HepG2 (cell line): ENCODE data around the gene ADGRG1. TPM values are rescaled to one million over a fixed set of nuclear protein-coding genes. Genes with fewer than 3 reads are reported as not detected.

Source experiments
- GABPB1 ChIP-seq: IDR thresholded peaks from 2 replicates; pipeline ENCODE4 v1.6.1; 2016; ENCODE audit warnings: mild to moderate bottlenecking, missing genetic modification reagents, moderate library complexity, missing compliant biosample characterization
- HOXA9 ChIP-seq: sonication (generic); formaldehyde crosslinking; IDR thresholded peaks from 2 replicates; pipeline ENCODE4 v1.8.1; 2022; ENCODE audit warnings: missing genetic modification reagents, mild to moderate bottlenecking, moderate library complexity, borderline replicate concordance
- NR3C1 ChIP-seq: sonication (generic); formaldehyde crosslinking; IDR thresholded peaks from 2 replicates; pipeline ENCODE4 v1.4.0; 2020; ENCODE audit warnings: missing genetic modification reagents
- RELA ChIP-seq: sonication (generic); formaldehyde crosslinking; IDR thresholded peaks from 2 replicates; pipeline ENCODE4 v1.4.0; 2020; ENCODE audit warnings: missing genetic modification reagents
- RXRA ChIP-seq: sonication (generic); formaldehyde crosslinking; IDR thresholded peaks from 2 replicates; pipeline ENCODE4 v1.5.1; 2020; ENCODE audit warnings: missing genetic modification reagents
- SIX4 ChIP-seq: sonication (generic); formaldehyde crosslinking; IDR thresholded peaks from 2 replicates; pipeline ENCODE4 v1.4.0; 2020; ENCODE audit warnings: missing genetic modification reagents
- SMC3 ChIP-seq: IDR thresholded peaks from 2 replicates; pipeline ENCODE4 v1.6.1; 2011; ENCODE audit warnings: low read length, improper control_type of control experiment
- ZNF121 ChIP-seq: sonication (generic); formaldehyde crosslinking; IDR thresholded peaks from 2 replicates; pipeline ENCODE4 v1.5.0; 2020; ENCODE audit warnings: mild to moderate bottlenecking, missing genetic modification reagents
- ZNF367 ChIP-seq: sonication (generic); formaldehyde crosslinking; IDR thresholded peaks from 2 replicates; pipeline ENCODE4 v1.4.0; 2020; ENCODE audit warnings: missing genetic modification reagents, borderline replicate concordance
- ZNF432 ChIP-seq: sonication (generic); formaldehyde crosslinking; IDR thresholded peaks from 2 replicates; pipeline ENCODE4 v1.5.0; 2020; ENCODE audit warnings: missing genetic modification reagents, mild to moderate bottlenecking, borderline replicate concordance
- ZNF724P ChIP-seq: sonication (generic); formaldehyde crosslinking; IDR thresholded peaks from 2 replicates; pipeline ENCODE4 v1.8.0; 2022; ENCODE audit warnings: missing genetic modification reagents, borderline replicate concordance
- ZNF761 ChIP-seq: sonication (generic); formaldehyde crosslinking; conservative IDR thresholded peaks from 2 replicates; pipeline ENCODE4 v1.4.0; 2020; ENCODE audit warnings: mild to moderate bottlenecking, missing genetic modification reagents
- ZNF773 ChIP-seq: sonication (generic); formaldehyde crosslinking; IDR thresholded peaks from 2 replicates; pipeline ENCODE4 v1.4.0; 2020; ENCODE audit warnings: missing genetic modification reagents, borderline replicate concordance
- ZNF782 ChIP-seq: sonication (generic); formaldehyde crosslinking; IDR thresholded peaks from 2 replicates; pipeline ENCODE4 v1.4.0; 2020; ENCODE audit warnings: missing genetic modification reagents, mild to moderate bottlenecking, borderline replicate concordance
- polyA plus RNA-seq, 8 experiments: library from polyadenylated mRNA; depleted of rRNA in 3 of 8; stranded (reverse) in 7 of 8; unstranded in 1 of 8; fragments of >200 nt; fragmentation: Illumina TruSeq in 4 of 8; extraction: Trizol in 4 of 8; gene quantifications; 2 replicates each; pipeline versions ENCODE4 v1.2.1 to v1.2.3, GENCODE V29; 2011 to 2016; ENCODE audit warnings: low read depth in 4 of 8, missing spikeins in 1 of 8, mixed read lengths in 1 of 8; ENCODE audit not compliant: insufficient read depth in 1 of 8
- total RNA-seq, 5 experiments: library from RNA; depleted of rRNA; stranded (reverse); fragments of >200 nt; fragmentation: Illumina TruSeq; extraction: Trizol; gene quantifications; 2 replicates each; pipeline ENCODE4 v1.2.3, GENCODE V29; 2016; ENCODE audit warnings: low read depth in 1 of 5
- TF ChIP-seq, protein P1 (sequence below): sonication (generic); formaldehyde crosslinking; IDR thresholded peaks from 2 replicates; pipeline ENCODE4 v1.4.0; 2020; ENCODE audit warnings: mild to moderate bottlenecking, low read depth, missing genetic modification reagents
- TF ChIP-seq, protein P2 (sequence below): sonication (generic); formaldehyde crosslinking; IDR thresholded peaks from 2 replicates; pipeline ENCODE4 v1.4.0; 2020; ENCODE audit warnings: missing genetic modification reagents, borderline replicate concordance
- TF ChIP-seq, protein P3 (sequence below): sonication (generic); formaldehyde crosslinking; IDR thresholded peaks from 2 replicates; pipeline ENCODE4 v1.4.0; 2020; ENCODE audit warnings: missing genetic modification reagents, low read depth, mild to moderate bottlenecking, borderline replicate concordance
- TF ChIP-seq, protein P4 (sequence below): conservative IDR thresholded peaks from 2 replicates; pipeline ENCODE4 v1.6.1; 2018; ENCODE audit warnings: missing genetic modification reagents
- TF ChIP-seq, protein P5 (sequence below): sonication (generic); formaldehyde crosslinking; IDR thresholded peaks from 2 replicates; pipeline ENCODE4 v1.4.0; 2020; ENCODE audit warnings: missing genetic modification reagents
- TF ChIP-seq, protein P6 (sequence below): sonication (generic); formaldehyde crosslinking; IDR thresholded peaks from 2 replicates; pipeline ENCODE4 v1.8.0; 2022; ENCODE audit warnings: mild to moderate bottlenecking, missing genetic modification reagents; ENCODE audit not compliant: insufficient replicate concordance

Gene ADGRG1
- total and polyA plus RNA-seq, 2 of the 13 experiments (the other 11 are each of a cell fraction or from before 2014, with no cell fraction given): 2.7 to 5.9 TPM

DNA sequence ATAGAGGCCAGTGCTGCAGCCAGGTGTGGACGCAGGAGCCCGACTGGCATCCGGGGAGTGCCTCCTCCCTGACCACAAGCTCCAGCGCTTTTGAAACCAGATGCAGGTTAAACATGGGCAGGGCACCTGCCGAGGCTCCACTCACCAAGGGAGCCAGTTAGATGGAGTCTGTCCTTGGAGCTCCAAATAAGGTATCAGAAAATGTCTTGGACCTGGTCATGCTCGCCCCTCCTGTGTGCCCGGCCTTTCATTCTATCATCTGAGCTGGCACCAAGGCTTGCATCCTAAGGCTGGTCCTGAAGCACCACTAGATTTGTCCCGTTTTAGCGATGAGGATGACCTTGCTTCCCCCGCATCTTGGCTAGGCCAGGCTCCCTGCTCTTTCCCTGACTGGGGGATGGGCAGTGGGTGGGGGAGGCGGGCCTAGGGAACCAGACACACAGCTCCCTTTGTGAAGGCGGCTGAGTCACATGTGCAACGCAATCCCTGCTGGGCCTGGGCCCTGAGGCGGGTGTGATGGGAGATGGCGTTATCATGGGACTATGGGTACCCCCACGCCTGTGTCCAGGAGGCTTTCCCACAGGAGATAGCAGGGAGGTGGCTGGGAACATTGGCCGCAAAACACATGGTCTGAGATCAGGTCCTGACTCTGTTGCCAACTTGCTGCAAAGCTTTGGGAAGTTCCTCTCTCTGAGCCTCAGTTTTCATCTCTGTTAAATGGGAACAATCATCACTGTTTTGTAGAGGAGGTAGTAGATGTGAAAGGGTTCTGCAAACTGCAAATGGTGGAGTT is 5.0 kb upstream of the ADGRG1 start (continued):
- TF ChIP-seq, protein P1, sequence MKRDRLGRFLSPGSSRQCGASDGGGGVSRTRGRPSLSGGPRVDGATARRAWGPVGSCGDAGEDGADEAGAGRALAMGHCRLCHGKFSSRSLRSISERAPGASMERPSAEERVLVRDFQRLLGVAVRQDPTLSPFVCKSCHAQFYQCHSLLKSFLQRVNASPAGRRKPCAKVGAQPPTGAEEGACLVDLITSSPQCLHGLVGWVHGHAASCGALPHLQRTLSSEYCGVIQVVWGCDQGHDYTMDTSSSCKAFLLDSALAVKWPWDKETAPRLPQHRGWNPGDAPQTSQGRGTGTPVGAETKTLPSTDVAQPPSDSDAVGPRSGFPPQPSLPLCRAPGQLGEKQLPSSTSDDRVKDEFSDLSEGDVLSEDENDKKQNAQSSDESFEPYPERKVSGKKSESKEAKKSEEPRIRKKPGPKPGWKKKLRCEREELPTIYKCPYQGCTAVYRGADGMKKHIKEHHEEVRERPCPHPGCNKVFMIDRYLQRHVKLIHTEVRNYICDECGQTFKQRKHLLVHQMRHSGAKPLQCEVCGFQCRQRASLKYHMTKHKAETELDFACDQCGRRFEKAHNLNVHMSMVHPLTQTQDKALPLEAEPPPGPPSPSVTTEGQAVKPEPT (CRISPR knock-in tag): no peak
- TF ChIP-seq NR3C1 (CRISPR knock-in tag) (no peak), ZNF121 (CRISPR knock-in tag) (peak; percentile 96), SIX4 (CRISPR knock-in tag) (no peak), HOXA9 (CRISPR knock-in tag) (0 out of 2 replicates have a peak, but pooled peaks have one; percentile 73), ZNF432 (no peak), ZNF724P (CRISPR knock-in tag) (no peak), SMC3 (no peak), ZNF782 (0 out of 2 replicates have a peak, but pooled peaks have one; percentile 31), GABPB1 (CRISPR knock-in tag) (peak; percentile 24; the same call in 1 of the 2 replicates), ZNF761 (CRISPR knock-in tag) (no peak), ZNF367 (CRISPR knock-in tag) (no peak), RXRA (CRISPR knock-in tag) (0 out of 2 replicates have a peak, but pooled peaks have one; percentile 28), ZNF773 (CRISPR knock-in tag) (no peak), RELA (CRISPR knock-in tag) (no peak)
- TF ChIP-seq, protein P2, sequence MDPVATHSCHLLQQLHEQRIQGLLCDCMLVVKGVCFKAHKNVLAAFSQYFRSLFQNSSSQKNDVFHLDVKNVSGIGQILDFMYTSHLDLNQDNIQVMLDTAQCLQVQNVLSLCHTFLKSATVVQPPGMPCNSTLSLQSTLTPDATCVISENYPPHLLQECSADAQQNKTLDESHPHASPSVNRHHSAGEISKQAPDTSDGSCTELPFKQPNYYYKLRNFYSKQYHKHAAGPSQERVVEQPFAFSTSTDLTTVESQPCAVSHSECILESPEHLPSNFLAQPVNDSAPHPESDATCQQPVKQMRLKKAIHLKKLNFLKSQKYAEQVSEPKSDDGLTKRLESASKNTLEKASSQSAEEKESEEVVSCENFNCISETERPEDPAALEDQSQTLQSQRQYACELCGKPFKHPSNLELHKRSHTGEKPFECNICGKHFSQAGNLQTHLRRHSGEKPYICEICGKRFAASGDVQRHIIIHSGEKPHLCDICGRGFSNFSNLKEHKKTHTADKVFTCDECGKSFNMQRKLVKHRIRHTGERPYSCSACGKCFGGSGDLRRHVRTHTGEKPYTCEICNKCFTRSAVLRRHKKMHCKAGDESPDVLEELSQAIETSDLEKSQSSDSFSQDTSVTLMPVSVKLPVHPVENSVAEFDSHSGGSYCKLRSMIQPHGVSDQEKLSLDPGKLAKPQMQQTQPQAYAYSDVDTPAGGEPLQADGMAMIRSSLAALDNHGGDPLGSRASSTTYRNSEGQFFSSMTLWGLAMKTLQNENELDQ (CRISPR knock-in tag): no peak
- TF ChIP-seq, protein P3, sequence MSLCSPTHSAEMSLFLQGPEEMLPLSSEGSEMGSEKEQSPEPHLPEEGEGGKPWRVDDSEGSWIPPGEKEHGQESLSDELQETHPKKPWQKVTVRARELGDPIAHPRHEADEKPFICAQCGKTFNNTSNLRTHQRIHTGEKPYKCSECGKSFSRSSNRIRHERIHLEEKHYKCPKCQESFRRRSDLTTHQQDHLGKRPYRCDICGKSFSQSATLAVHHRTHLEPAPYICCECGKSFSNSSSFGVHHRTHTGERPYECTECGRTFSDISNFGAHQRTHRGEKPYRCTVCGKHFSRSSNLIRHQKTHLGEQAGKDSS: peak; percentile 27; the same call in 1 of the 2 replicates
- TF ChIP-seq, protein P4, sequence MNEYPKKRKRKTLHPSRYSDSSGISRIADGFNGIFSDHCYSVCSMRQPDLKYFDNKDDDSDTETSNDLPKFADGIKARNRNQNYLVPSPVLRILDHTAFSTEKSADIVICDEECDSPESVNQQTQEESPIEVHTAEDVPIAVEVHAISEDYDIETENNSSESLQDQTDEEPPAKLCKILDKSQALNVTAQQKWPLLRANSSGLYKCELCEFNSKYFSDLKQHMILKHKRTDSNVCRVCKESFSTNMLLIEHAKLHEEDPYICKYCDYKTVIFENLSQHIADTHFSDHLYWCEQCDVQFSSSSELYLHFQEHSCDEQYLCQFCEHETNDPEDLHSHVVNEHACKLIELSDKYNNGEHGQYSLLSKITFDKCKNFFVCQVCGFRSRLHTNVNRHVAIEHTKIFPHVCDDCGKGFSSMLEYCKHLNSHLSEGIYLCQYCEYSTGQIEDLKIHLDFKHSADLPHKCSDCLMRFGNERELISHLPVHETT (CRISPR knock-in tag): no peak
- TF ChIP-seq, protein P5, sequence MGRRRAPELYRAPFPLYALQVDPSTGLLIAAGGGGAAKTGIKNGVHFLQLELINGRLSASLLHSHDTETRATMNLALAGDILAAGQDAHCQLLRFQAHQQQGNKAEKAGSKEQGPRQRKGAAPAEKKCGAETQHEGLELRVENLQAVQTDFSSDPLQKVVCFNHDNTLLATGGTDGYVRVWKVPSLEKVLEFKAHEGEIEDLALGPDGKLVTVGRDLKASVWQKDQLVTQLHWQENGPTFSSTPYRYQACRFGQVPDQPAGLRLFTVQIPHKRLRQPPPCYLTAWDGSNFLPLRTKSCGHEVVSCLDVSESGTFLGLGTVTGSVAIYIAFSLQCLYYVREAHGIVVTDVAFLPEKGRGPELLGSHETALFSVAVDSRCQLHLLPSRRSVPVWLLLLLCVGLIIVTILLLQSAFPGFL (CRISPR knock-in tag): no peak
- TF ChIP-seq, protein P6, sequence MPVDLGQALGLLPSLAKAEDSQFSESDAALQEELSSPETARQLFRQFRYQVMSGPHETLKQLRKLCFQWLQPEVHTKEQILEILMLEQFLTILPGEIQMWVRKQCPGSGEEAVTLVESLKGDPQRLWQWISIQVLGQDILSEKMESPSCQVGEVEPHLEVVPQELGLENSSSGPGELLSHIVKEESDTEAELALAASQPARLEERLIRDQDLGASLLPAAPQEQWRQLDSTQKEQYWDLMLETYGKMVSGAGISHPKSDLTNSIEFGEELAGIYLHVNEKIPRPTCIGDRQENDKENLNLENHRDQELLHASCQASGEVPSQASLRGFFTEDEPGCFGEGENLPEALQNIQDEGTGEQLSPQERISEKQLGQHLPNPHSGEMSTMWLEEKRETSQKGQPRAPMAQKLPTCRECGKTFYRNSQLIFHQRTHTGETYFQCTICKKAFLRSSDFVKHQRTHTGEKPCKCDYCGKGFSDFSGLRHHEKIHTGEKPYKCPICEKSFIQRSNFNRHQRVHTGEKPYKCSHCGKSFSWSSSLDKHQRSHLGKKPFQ (CRISPR knock-in tag): no peak
